ENCODE measurements around the gene CST5. TPM values are rescaled to one million over a fixed set of nuclear protein-coding genes. Genes with fewer than 3 reads are reported as not detected.

CST5 gene
- total RNA-seq, 1 donor from 2014 or later: 0.50 TPM

- Mint-ChIP-seq H3K4me1 (ENCODE audit: low read depth, unreplicated experiment) (peaks cover 11% of the 10 kb centered on the region), H3K4me3 (ENCODE audit: unreplicated experiment) (no peak overlapping the region), H3K9me3 (ENCODE audit: unreplicated experiment) (peaks cover 2% of the 10 kb centered on the region), H3K36me3 (ENCODE audit: low read depth, unreplicated experiment) (no peaks in the 10 kb centered on the region), H3K27me3 (ENCODE audit: low read depth, unreplicated experiment) (peaks cover 32% of the 10 kb centered on the region), H3K27ac (ENCODE audit: unreplicated experiment) (no peak overlapping the region)
- no peak overlapping the region for H3K4me3 ChIP-seq (ENCODE audit: insufficient read depth, low read depth, low read length)
- no peaks in the 10 kb centered on the region for H3K36me3 ChIP-seq (ENCODE audit: insufficient read depth, low read length)
- no peaks in the 10 kb centered on the region for H3K79me2 ChIP-seq (ENCODE audit: insufficient read depth, low read length)
- H3K4me2 ChIP-seq (ENCODE audit: low read length): no peak overlapping the region
- H3K27ac ChIP-seq (ENCODE audit: low read depth, low read length): no peak overlapping the region
- H3K27me3 ChIP-seq (ENCODE audit: insufficient read depth, low read length): no peaks in the 10 kb centered on the region
- no peak for DNase-seq (ENCODE audit: low read depth)
- no peak overlapping the region for H2AFZ ChIP-seq (ENCODE audit: low read depth, low read length)
- FAIRE-seq: no peak
- H4K20me1 ChIP-seq (ENCODE audit: insufficient read depth, low read length): no peaks in the 10 kb centered on the region
- no peaks in the 10 kb centered on the region for H3K9me3 ChIP-seq (ENCODE audit: insufficient read depth, low read depth, low read length)
- H3K4me1 ChIP-seq (ENCODE audit: insufficient read depth, low read length): no peaks in the 10 kb centered on the region
- TF ChIP-seq CTCF (IDR thresholded peaks at IDR 0.05; ENCODE audit: insufficient read depth, low read depth, low read length) (no peak), EZH2 (IDR thresholded peaks at IDR 0.05; ENCODE audit: insufficient read depth, low read length) (no peak)
- H3K9ac ChIP-seq (ENCODE audit: low read length): no peak overlapping the region
Observed at GRCh38 chr20:23873370-23874015, 6.1 kb downstream of the CST5 start.

GRCh38 chr20:23872065-23872464, 7.5 kb downstream of the CST5 start:
- Mint-ChIP-seq H3K27me3 (ENCODE audit: low read depth, unreplicated experiment) (peaks cover 33% of the 10 kb centered on the region), H3K36me3 (ENCODE audit: low read depth, unreplicated experiment) (no peaks in the 10 kb centered on the region), H3K4me3 (ENCODE audit: unreplicated experiment) (no peak overlapping the region), H3K4me1 (ENCODE audit: low read depth, unreplicated experiment) (peaks cover 11% of the 10 kb centered on the region), H3K9me3 (ENCODE audit: unreplicated experiment) (peaks cover 2% of the 10 kb centered on the region), H3K27ac (ENCODE audit: unreplicated experiment) (no peak overlapping the region)
- no peak for TF ChIP-seq CTCF (IDR thresholded peaks at IDR 0.05; ENCODE audit: insufficient read depth, low read depth, low read length)
- TF ChIP-seq EZH2 (IDR thresholded peaks at IDR 0.05; ENCODE audit: insufficient read depth, low read length): no peak
- Histone ChIP-seq H2AFZ (ENCODE audit: low read depth, low read length) (no peak overlapping the region), H3K4me2 (ENCODE audit: low read length) (no peak overlapping the region), H3K27me3 (ENCODE audit: insufficient read depth, low read length) (no peaks in the 10 kb centered on the region), H3K79me2 (ENCODE audit: insufficient read depth, low read length) (no peaks in the 10 kb centered on the region), H4K20me1 (ENCODE audit: insufficient read depth, low read length) (no peaks in the 10 kb centered on the region), H3K4me1 (ENCODE audit: insufficient read depth, low read length) (no peaks in the 10 kb centered on the region), H3K4me3 (ENCODE audit: insufficient read depth, low read depth, low read length) (no peak overlapping the region), H3K36me3 (ENCODE audit: insufficient read depth, low read length) (no peaks in the 10 kb centered on the region), H3K27ac (ENCODE audit: low read depth, low read length) (no peak overlapping the region), H3K9ac (ENCODE audit: low read length) (no peak overlapping the region), H3K9me3 (ENCODE audit: insufficient read depth, low read depth, low read length) (no peaks in the 10 kb centered on the region)
- FAIRE-seq (no peak), DNase-seq (ENCODE audit: low read depth) (no peak)

- peaks cover 21% of the 10 kb centered on the region for H3K27me3 Mint-ChIP-seq (ENCODE audit: low read depth, unreplicated experiment)
- no peak overlapping the region for H3K9ac ChIP-seq (ENCODE audit: low read length)
- peaks cover 2% of the 10 kb centered on the region for H3K9me3 Mint-ChIP-seq (ENCODE audit: unreplicated experiment)
- H3K27ac ChIP-seq (ENCODE audit: low read depth, low read length): no peak overlapping the region
- no peaks in the 10 kb centered on the region for H3K27me3 ChIP-seq (ENCODE audit: insufficient read depth, low read length)
- FAIRE-seq: no peak
- no peak for DNase-seq (ENCODE audit: low read depth)
- H3K4me1 ChIP-seq (ENCODE audit: insufficient read depth, low read length): no peaks in the 10 kb centered on the region
- no peak overlapping the region for H3K4me3 Mint-ChIP-seq (ENCODE audit: unreplicated experiment)
- no peak overlapping the region for H3K27ac Mint-ChIP-seq (ENCODE audit: unreplicated experiment)
- H3K36me3 ChIP-seq (ENCODE audit: insufficient read depth, low read length): no peaks in the 10 kb centered on the region
- H2AFZ ChIP-seq (ENCODE audit: low read depth, low read length): no peak overlapping the region
- no peaks in the 10 kb centered on the region for H4K20me1 ChIP-seq (ENCODE audit: insufficient read depth, low read length)
- no peak for TF ChIP-seq CTCF (IDR thresholded peaks at IDR 0.05; ENCODE audit: insufficient read depth, low read depth, low read length)
- no peak for TF ChIP-seq EZH2 (IDR thresholded peaks at IDR 0.05; ENCODE audit: insufficient read depth, low read length)
- H3K4me1 Mint-ChIP-seq (ENCODE audit: low read depth, unreplicated experiment): peaks cover 11% of the 10 kb centered on the region
- no peaks in the 10 kb centered on the region for H3K9me3 ChIP-seq (ENCODE audit: insufficient read depth, low read depth, low read length)
- no peaks in the 10 kb centered on the region for H3K79me2 ChIP-seq (ENCODE audit: insufficient read depth, low read length)
- no peak overlapping the region for H3K4me2 ChIP-seq (ENCODE audit: low read length)
- no peaks in the 10 kb centered on the region for H3K36me3 Mint-ChIP-seq (ENCODE audit: low read depth, unreplicated experiment)
- no peak overlapping the region for H3K4me3 ChIP-seq (ENCODE audit: insufficient read depth, low read depth, low read length)
Observed at GRCh38 chr20:23870461-23870860, 9.1 kb downstream of the CST5 start.
